ENCODE data around the gene VEPH1.

The VEPH1 gene

GRCh38 chr3:157541506-157542236 is 38.5 kb upstream of the VEPH1 start:
- no peak for ATAC-seq (ENCODE audit: insufficient read depth, low read depth)
- H2AFZ ChIP-seq (ENCODE audit: low read depth, low read length) = no peak overlapping the region
- no peaks in the 10 kb centered on the region for H3K36me3 ChIP-seq (ENCODE audit: insufficient read depth, low read length)
- H3K9me3 ChIP-seq (ENCODE audit: insufficient read depth, low read length, severe bottlenecking) = peaks cover 2% of the 10 kb centered on the region
- H3K9ac ChIP-seq (ENCODE audit: low read depth, low read length) = no peak overlapping the region
- no peaks in the 10 kb centered on the region for H4K20me1 ChIP-seq (ENCODE audit: insufficient read depth, low read length)
- H3K27ac ChIP-seq (ENCODE audit: low read length) = no peak overlapping the region
- no peaks in the 10 kb centered on the region for H3K79me2 ChIP-seq (ENCODE audit: insufficient read depth, low read length)
- H3K4me1 ChIP-seq (ENCODE audit: insufficient read depth, low read length) = no peaks in the 10 kb centered on the region
- DNase-seq = no peak
- H3K27me3 ChIP-seq (ENCODE audit: insufficient read depth, low read length, poor library complexity) = no peaks in the 10 kb centered on the region
- H3K4me3 ChIP-seq (ENCODE audit: low read depth in 1 of 2, low read length in 2 of 2) = no peak overlapping the region
- TF ChIP-seq CTCF (IDR thresholded peaks at IDR 0.05; ENCODE audit: borderline replicate concordance, extremely low read depth, low read length, poor library complexity, severe bottlenecking) (no peak), EZH2 (IDR thresholded peaks at IDR 0.05; ENCODE audit: borderline replicate concordance, low read depth, low read length, severe bottlenecking) (no peak)
- H3K4me2 ChIP-seq (ENCODE audit: insufficient read depth, low read length) = no peak overlapping the region

- H3K4me2 ChIP-seq (ENCODE audit: insufficient read depth, low read length) = no peak overlapping the region
- no peak overlapping the region for H3K27ac ChIP-seq (ENCODE audit: low read length)
- H3K36me3 ChIP-seq (ENCODE audit: insufficient read depth, low read length) = no peaks in the 10 kb centered on the region
- H2AFZ ChIP-seq (ENCODE audit: low read depth, low read length) = no peak overlapping the region
- H3K79me2 ChIP-seq (ENCODE audit: insufficient read depth, low read length) = no peaks in the 10 kb centered on the region
- H4K20me1 ChIP-seq (ENCODE audit: insufficient read depth, low read length) = no peaks in the 10 kb centered on the region
- no peaks in the 10 kb centered on the region for H3K4me1 ChIP-seq (ENCODE audit: insufficient read depth, low read length)
- peaks cover 2% of the 10 kb centered on the region for H3K9me3 ChIP-seq (ENCODE audit: insufficient read depth, low read length, severe bottlenecking)
- no peak overlapping the region for H3K4me3 ChIP-seq (ENCODE audit: low read depth in 1 of 2, low read length in 2 of 2)
- TF ChIP-seq CTCF (IDR thresholded peaks at IDR 0.05; ENCODE audit: borderline replicate concordance, extremely low read depth, low read length, poor library complexity, severe bottlenecking) (no peak), EZH2 (IDR thresholded peaks at IDR 0.05; ENCODE audit: borderline replicate concordance, low read depth, low read length, severe bottlenecking) (no peak)
- DNase-seq (no peak), ATAC-seq (ENCODE audit: insufficient read depth, low read depth) (no peak)
- no peaks in the 10 kb centered on the region for H3K27me3 ChIP-seq (ENCODE audit: insufficient read depth, low read length, poor library complexity)
- H3K9ac ChIP-seq (ENCODE audit: low read depth, low read length) = no peak overlapping the region
Observed at GRCh38 chr3:157540656-157541055, 37.4 kb upstream of the VEPH1 start.

- no peaks in the 10 kb centered on the region for H3K4me1 ChIP-seq (ENCODE audit: insufficient read depth, low read length)
- H3K9me3 ChIP-seq (ENCODE audit: insufficient read depth, low read length, severe bottlenecking) = no peaks in the 10 kb centered on the region
- no peak overlapping the region for H2AFZ ChIP-seq (ENCODE audit: low read depth, low read length)
- no peaks in the 10 kb centered on the region for H3K36me3 ChIP-seq (ENCODE audit: insufficient read depth, low read length)
- H3K9ac ChIP-seq (ENCODE audit: low read depth, low read length) = no peak overlapping the region
- no peak overlapping the region for H3K27ac ChIP-seq (ENCODE audit: low read length)
- no peak overlapping the region for H3K4me2 ChIP-seq (ENCODE audit: insufficient read depth, low read length)
- H4K20me1 ChIP-seq (ENCODE audit: insufficient read depth, low read length) = no peaks in the 10 kb centered on the region
- no peaks in the 10 kb centered on the region for H3K79me2 ChIP-seq (ENCODE audit: insufficient read depth, low read length)
- no peak for DNase-seq
- no peak for ATAC-seq (ENCODE audit: insufficient read depth, low read depth)
- TF ChIP-seq EZH2 (IDR thresholded peaks at IDR 0.05; ENCODE audit: borderline replicate concordance, low read depth, low read length, severe bottlenecking) (no peak), CTCF (IDR thresholded peaks at IDR 0.05; ENCODE audit: borderline replicate concordance, extremely low read depth, low read length, poor library complexity, severe bottlenecking) (no peak)
- no peak overlapping the region for H3K4me3 ChIP-seq (ENCODE audit: low read depth in 1 of 2, low read length in 2 of 2)
- H3K27me3 ChIP-seq (ENCODE audit: insufficient read depth, low read length, poor library complexity) = no peaks in the 10 kb centered on the region
Observed at GRCh38 chr3:157535667-157536066, 32.5 kb upstream of the VEPH1 start.

Data from DND-41 (cell line).